Heart left ventricle (tissue), 16 donors: ENCODE results near the gene MGMT. TPM values are rescaled to one million over a fixed set of nuclear protein-coding genes. Genes with fewer than 3 reads are reported as not detected.

Experiments
- ATAC-seq, 4 donors: fragments of 200-7000 bp; cut with Tn5 transposase; one replicate each; pipeline ENCODE4 v1.9.1; 2020 to 2022; ENCODE audit warnings: moderate library complexity in 4 of 4, mild to moderate bottlenecking in 3 of 4, moderate number of reproducible peaks in 1 of 4
- DNase-seq, 5 donors: peaks; one replicate each; pipeline ENCODE4 v3.0.0-alpha.2; 2020
- H3K27ac ChIP-seq, 12 donors: fragments of 200-600 bp; sonication (generic) in 4 of 12; one replicate each; pipeline versions ENCODE4 v1.5.0 to v1.8.0; 2016 to 2022; ENCODE audit warnings: mild to moderate bottlenecking in 2 of 12
- H3K27me3 ChIP-seq, 9 donors: fragments of 200-600 bp; sonication (generic) in 2 of 9; one replicate each; pipeline versions ENCODE4 v1.5.1 to v1.8.0; 2016 to 2022; ENCODE audit warnings: mild to moderate bottlenecking in 3 of 9
- H3K36me3 ChIP-seq, 9 donors: fragments of 200-600 bp; sonication (generic) in 2 of 9; one replicate each; pipeline versions ENCODE4 v1.5.0 to v1.8.0; 2018 to 2022; ENCODE audit warnings: mild to moderate bottlenecking in 2 of 9
- H3K4me1 ChIP-seq, 12 donors: fragments of 200-600 bp; sonication (generic) in 4 of 12; one replicate each; pipeline versions ENCODE4 v1.5.0 to v1.8.0; 2016 to 2022; ENCODE audit warnings: mild to moderate bottlenecking in 3 of 12
- H3K4me3 ChIP-seq, 12 donors: fragments of 200-600 bp; sonication (generic) in 4 of 12; one replicate each; pipeline versions ENCODE4 v1.5.0 to v1.8.0; 2017 to 2022; ENCODE audit warnings: mild to moderate bottlenecking in 9 of 12, moderate library complexity in 4 of 12
- H3K9me3 ChIP-seq, 12 donors: fragments of 200-600 bp; sonication (generic) in 4 of 12; one replicate each; pipeline versions ENCODE4 v1.5.0 to v1.8.0; 2016 to 2022; ENCODE audit warnings: mild to moderate bottlenecking in 1 of 12
- CTCF ChIP-seq, 12 donors: fragments of 200-600 bp; sonication (generic) in 4 of 12; IDR thresholded peaks; one replicate each; pipeline versions ENCODE4 v1.5.0 to v1.8.0; 2018 to 2022; ENCODE audit warnings: antibody characterized with exemption in 12 of 12, mild to moderate bottlenecking in 5 of 12
- POLR2A ChIP-seq, 2 donors: fragments of 450-650 bp; IDR thresholded peaks; one replicate each; pipeline ENCODE4 v1.6.1; 2017; ENCODE audit warnings: antibody characterized with exemption in 2 of 2, mild to moderate bottlenecking in 2 of 2, moderate library complexity in 2 of 2
- WGBS, 4 donors: extraction: QIAGEN DNeasy Blood & Tissue Kit in 2 of 4; methylation state at CpG; one replicate each; pipeline versions ENCODE4 v1.1.5 to v1.1.7; 2013 to 2018; 5-methylcytosine and 5-hydroxymethylcytosine counted together
- intact Hi-C, 10 donors: fragments of 100-400 bp; cut with DNase I; formaldehyde crosslinking; loops; one replicate each; pipeline versions ENCODE4 v1.11.1 to v1.14.2; 2022
- polyA plus RNA-seq, 2 donors: library from polyadenylated mRNA; stranded (reverse); fragments of 200-250 nt; gene quantifications; one replicate each; pipeline ENCODE4 v1.2.3, GENCODE V29; 2013
- total RNA-seq, 9 donors: library from RNA; depleted of rRNA in 2 of 9; stranded (reverse); fragments of >200 nt in 2 of 9; fragmentation: NEBNext Ultra II Directional in 3 of 9; extraction: Animal tissue kit (Norgen Biotek cat#: 25700) in 3 of 9; gene quantifications; one replicate each; pipeline versions ENCODE4 v1.1.0 to v1.2.4, GENCODE V29; 2016 to 2023
- donor health status: ischemic (EF 13 %, LVEDD 7.1; RV severe dilation, severe dysfunction).
- donor health status: healthy with polysubstance abuse.
- donor health status: DM: no; HTN: yes; CAD: no.
- donor health status: DM: no; HTN: no; CAD: no.
- donor health status: ischemic (EF 25% LVEDD 6.9; RV normal size, moderate dysfunction).
- donor health status: ischemic (EF 25% LVEDD 5.7; RV mildly dilated, moderate dysfunction).
- donor health status: healthy.
- donor health status: DM: yes; HTN: yes; CAD: no.
- donor health status: ischemic (EF 35%, LVEDD 5.7; RV mildly dilated, moderate dysfunction).
- donor health status: nonischemic (EF 11% LVEDD 7.7; RV severe dilation, severe dysfunction).
- donor health status: DM: yes; HTN: yes; CAD: no.
- donor health status: PGD.
- donor health status: ischemic (EF 29% LVEDD 5.4; RV normal size, mild dysfunction).
- donor health status: nonischemic (EF 23%, LVEDD 6.1; RV moderate dilation, normal function).

The MGMT gene
- total and polyA plus RNA-seq, 11 donors, result 6.2 to 25.3 (median 11.6) TPM

GRCh38 chr10:129812398-129812797 lies 345.4 kb downstream of the MGMT start:
- no peak for DNase-seq
- Histone ChIP-seq H3K36me3 (no peaks in the 10 kb centered on the region), H3K4me3 (no peak overlapping the region), H3K27ac (no peak overlapping the region), H3K27me3 (peaks cover 0 to 4% (median 0%) of the 10 kb centered on the region in 9 donors), H3K4me1 (no peaks in the 10 kb centered on the region), H3K9me3 (peaks cover 0 to 5% (median 0%) of the 10 kb centered on the region in 12 donors)
- 78 to 90% (median 85%) methylated on average over 7 of the region's 7 CpGs for WGBS, 4 donors
- no peak for TF ChIP-seq CTCF (IDR thresholded peaks at IDR 0.05)
- TF ChIP-seq POLR2A (IDR thresholded peaks at IDR 0.05), result no peak
- ATAC-seq, result no peak
- intact Hi-C loops, result no loop called here

- Histone ChIP-seq H3K9me3 (peaks cover 0 to 20% (median 0%) of the 10 kb centered on the region in 12 donors), H3K4me1 (no peaks in the 10 kb centered on the region), H3K27ac (no peak overlapping the region), H3K36me3 (no peaks in the 10 kb centered on the region), H3K27me3 (peaks cover 0 to 4% (median 0%) of the 10 kb centered on the region in 9 donors), H3K4me3 (no peak overlapping the region)
- intact Hi-C loops, result no loop called here
- no peak for DNase-seq
- TF ChIP-seq POLR2A (IDR thresholded peaks at IDR 0.05) (no peak), CTCF (IDR thresholded peaks at IDR 0.05) (no peak)
- ATAC-seq, result no peak
- WGBS, 4 donors, result 72 to 78% (median 72%) methylated on average over 12 of the region's 12 CpGs
Observed at GRCh38 chr10:129814681-129815646, 347.9 kb downstream of the MGMT start.

- no peak for TF ChIP-seq CTCF (IDR thresholded peaks at IDR 0.05)
- TF ChIP-seq POLR2A (IDR thresholded peaks at IDR 0.05), result no peak
- Histone ChIP-seq H3K27me3 (peaks cover 0 to 4% (median 0%) of the 10 kb centered on the region in 9 donors), H3K36me3 (no peaks in the 10 kb centered on the region), H3K4me1 (no peaks in the 10 kb centered on the region), H3K27ac (no peak overlapping the region), H3K9me3 (peaks cover 0 to 20% (median 0%) of the 10 kb centered on the region in 12 donors), H3K4me3 (no peak overlapping the region)
- DNase-seq, result no peak
- ATAC-seq, result peak in 1 of 4 donors; percentile 23
- WGBS, 4 donors, result 89 to 93% (median 91%) methylated on average over 12 to 17 of the region's 17 CpGs
- intact Hi-C loops, result no loop called here
Observed at GRCh38 chr10:129815898-129816655, 349.0 kb downstream of the MGMT start.

- intact Hi-C loops, result no loop called here
- DNase-seq, result no peak
- H3K36me3 ChIP-seq, result no peaks in the 10 kb centered on the region
- no peak overlapping the region for H3K27ac ChIP-seq
- no peak for ATAC-seq
- H3K4me3 ChIP-seq, result no peak overlapping the region
- no peaks in the 10 kb centered on the region for H3K4me1 ChIP-seq
- TF ChIP-seq CTCF (IDR thresholded peaks at IDR 0.05) (no peak), POLR2A (IDR thresholded peaks at IDR 0.05) (no peak)
- peaks cover 0 to 4% (median 0%) of the 10 kb centered on the region in 9 donors for H3K27me3 ChIP-seq
- WGBS, 4 donors, result 93 to 95% (median 95%) methylated on average over 4 to 8 of the region's 8 CpGs
- H3K9me3 ChIP-seq, result peaks cover 0 to 20% (median 0%) of the 10 kb centered on the region in 12 donors
Observed at GRCh38 chr10:129816656-129817045, 349.6 kb downstream of the MGMT start.
